Inferior parietal cortex (tissue), 1 donor: Measurements from ENCODE around the gene TMEM225B.
A peak's percentile ranks its signal among the peaks of the same experiment; 100 is the strongest.
"Not testable (repeated sequence)": the region's sequence is repeated elsewhere in the genome, so short reads cannot be mapped to it uniquely, and the experiment has no call there.

ENCODE experiments used
- DNase-seq: peaks from one replicate; pipeline ENCODE4 v3.0.0-alpha.2; 2016; ENCODE audit errors: extremely low spot score

TMEM225B gene, protein sequence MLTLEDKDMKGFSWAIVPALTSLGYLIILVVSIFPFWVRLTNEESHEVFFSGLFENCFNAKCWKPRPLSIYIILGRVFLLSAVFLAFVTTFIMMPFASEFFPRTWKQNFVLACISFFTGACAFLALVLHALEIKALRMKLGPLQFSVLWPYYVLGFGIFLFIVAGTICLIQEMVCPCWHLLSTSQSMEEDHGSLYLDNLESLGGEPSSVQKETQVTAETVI

DNA sequence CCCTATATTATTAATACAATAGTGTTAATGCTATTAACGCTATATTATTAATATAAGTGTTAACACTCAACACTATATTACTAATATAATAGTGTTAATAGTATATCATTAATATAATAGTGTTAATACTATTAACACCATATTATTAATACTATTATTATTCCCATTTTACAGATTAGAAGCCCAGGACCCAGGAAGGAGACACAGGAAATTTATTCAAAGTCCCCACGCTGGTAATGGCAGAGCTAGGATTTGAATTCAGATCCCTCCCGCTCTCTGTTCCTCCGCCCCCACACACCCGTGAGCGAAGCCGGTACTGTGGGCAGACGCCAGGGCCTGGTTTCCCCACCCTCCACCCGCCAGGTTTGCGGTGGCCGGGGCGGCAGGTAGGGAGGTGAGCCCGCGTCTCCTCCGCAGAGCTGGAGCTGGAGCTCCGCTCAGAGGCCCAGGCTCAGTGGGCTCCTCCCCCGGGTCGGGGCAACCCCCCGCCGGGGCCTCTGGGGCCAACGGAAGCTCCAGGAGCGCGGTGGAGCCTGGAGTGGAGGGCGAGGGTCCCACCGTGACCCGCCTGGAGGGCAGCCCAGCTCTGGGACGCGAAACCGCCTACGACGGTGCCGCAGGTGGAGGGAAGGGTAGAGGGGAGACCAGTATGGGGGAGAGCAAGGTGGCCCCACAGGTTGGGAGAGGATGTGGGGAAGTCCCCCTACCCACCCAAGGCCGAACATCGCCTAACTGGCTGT lies at the start of gene TMEM225B:
TSS of gene TMEM225B (plus strand) at position 506 of the 740 bp plus-strand sequence. CDS start 6,122 bp downstream, outside the sequence.
- DNase-seq = no peak

DNA sequence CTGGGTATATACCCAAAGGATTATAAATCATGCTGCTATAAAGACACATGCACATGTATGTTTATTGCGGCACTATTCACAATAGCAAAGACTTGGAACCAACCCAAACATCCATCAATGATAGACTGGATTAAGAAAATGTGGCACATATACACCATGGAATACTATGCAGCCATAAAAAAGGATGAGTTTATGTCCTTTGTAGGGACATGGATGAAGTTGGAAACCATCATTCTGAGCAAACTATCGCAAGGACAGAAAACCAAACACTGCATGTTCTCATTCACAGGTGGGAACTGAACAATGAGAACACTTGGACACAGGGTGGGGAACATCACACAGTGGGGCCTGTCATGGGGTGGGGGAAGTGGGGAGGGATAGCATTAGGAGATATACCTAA lies 48.5 kb upstream of the TMEM225B start:
- not testable (repeated sequence) for DNase-seq

DNA sequence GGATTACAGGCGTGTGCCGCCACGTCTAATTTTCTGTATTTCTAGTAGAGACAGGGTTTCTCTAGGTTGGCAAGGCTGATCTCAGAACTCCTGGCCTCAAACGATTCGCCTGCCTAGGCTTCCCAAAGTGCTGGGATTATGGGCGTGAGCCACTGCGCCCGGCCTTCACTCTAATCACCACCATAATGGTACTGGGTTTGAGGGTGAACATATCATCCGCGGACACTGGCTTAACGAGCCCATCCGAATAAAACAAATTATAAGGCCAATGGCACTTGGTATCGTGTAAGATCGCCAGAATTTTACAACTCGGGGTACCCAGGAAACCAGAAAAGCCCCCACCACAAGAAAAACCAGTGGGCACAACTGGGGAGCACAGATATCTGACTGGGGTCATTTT lies 46.7 kb upstream of the TMEM225B start:
- DNase-seq = no peak

DNA sequence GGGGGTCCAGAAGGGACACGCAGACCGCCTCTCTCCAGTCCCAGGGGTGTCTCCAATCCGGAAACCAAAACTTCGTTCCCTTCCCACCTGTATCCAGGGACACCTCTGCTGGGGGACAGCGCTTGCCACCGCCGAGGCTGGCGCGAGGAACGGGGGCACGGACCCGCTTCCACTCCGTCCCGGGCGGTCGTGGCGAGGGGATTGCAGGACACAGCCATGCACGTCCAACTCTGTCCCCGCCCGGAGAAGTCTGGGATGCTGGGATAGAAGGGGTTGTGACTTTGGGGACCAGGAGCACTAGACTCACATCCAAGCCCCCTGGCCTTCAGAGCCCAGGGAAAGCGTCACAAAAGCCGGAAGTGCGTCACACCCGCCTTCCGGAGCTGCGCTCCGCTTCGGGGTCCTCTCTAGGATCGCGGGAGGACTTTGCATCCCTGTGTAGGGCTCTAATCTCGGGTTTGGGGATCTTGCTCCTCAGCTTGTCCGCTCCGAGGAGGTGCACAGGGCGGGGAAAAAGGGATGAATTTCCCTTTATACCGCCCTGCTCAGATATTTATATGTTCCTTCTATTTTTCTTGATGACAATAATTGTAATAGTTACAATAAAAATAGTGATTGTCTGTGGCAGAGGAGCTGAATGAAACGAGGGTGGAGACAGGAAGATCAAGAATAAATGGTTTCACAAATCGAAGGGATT lies 46.2 kb upstream of the TMEM225B start, which contains the start of gene FAM200A:
TSS of gene FAM200A (minus strand) at position 348 of the 697 bp plus-strand sequence. CDS start 3,707 bp downstream, outside the sequence.
- DNase-seq = peak; percentile 97

DNA sequence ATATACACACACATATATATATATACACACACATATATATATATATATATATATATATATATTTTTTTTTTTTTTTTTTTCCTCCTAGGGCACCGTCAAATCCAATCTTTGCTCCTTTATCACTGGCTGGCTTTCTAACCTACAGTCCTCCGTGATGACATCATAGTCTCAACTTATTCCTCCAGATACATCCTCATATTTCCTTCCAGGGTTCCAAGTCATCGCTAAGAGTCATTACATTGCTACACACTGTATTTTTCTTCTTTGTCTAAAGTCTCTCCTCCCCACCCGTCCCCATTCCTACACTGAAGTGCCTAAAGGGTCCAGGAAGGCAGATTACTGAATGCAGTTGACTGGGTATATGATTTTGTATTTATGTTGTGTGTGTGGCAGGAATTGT lies 45.0 kb upstream of the TMEM225B start:
- no peak for DNase-seq

DNA sequence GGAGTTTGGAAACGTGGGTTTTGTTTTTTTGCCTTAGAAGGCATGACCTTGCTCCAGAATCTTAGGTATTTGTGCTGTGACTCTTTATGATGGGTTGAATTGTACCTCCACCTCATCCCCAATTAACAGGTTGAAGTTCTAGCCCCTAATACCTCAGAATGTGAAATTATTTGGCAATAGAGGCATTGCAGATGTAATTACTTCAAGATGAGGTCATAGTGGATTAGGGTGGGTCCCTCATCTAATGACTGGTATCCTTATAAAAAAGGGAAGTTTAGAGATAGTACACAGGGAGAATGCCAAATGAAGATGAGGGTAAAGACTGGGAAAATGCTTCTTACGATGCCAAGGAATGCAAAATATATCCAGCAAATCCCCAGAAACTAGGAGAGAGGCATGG lies 43.1 kb upstream of the TMEM225B start:
- no peak for DNase-seq

DNA sequence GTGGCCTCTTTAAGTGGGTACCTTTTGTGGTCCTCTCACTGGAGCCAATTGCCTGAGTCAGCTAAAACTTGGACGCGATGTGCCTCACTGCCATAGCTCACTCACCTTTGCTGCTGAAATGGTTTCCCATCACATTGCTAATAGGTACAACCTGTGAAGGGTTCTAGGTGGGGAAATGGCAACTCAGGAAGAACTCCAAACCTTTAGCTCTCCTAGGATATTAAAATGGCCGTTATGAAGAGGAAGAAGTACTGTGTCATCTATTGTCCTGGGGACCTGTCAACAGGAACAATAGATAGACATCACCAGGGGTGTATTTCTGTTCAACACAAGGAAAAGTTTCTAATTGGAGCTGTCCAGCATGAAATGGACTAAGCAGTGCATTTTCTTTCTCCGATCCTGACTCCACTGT lies 40.9 kb upstream of the TMEM225B start:
- no peak for DNase-seq

DNA sequence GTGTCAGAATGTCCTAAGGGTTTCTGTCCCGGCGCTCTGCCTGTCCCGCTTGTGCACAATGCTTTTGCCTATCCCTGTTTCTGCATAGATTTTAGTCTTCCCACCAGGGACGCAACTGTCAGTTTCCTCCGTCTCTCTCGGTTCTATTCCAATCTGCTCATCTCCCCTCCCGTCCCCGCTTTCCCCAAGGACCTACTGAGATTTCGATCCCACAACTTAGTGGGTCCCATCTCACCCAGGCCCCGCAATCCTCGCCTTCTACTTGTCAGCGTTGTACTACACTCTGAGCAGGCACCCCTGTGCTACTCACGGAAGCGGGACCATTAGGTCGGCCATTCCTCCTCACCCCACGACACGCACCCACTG lies 40.1 kb upstream of the TMEM225B start:
- DNase-seq = no peak

DNA sequence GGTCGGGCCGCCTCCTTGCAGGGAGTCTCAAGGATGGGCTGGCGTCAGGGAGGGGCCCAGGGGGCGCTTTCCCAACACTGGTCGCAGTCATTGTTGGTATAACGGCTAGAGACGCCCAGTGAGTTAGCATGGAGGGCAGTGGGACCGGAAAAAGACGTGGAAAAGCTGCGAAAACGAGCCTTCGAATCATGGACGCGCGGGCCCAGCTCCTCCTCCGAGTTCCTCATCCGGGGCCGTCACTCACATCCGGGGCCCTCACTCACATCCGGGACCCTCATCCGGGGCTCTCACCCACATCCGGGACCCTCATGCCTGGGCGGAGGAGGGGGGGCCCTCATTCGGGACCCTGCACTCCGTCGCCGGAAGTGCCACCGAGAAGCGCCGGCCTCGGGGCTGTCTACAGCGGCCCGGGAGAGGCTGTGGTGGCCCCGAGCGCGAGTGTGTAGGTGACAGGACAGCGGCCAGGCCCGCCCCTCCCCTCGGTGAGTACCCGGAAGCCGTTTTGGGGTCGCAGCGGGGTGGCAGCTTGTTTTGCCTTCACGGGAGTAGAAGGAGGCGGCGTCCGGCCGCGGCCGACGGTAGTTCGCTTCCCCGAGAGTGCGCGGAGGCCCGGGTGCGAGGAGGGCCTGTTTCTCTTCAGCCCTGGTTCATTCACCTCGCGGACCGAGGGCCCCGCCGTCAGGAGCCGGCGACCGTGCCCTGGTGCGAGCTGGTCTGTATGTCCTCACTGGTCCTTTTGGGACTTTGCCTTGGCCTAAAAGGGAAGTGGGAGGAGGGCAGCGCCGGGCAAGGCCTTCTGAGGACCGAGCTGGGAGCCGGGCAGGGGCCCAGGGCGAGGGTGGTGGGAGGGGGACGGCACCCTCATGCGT lies 39.5 kb upstream of the TMEM225B start, which contains the start of gene ZNF655:
TSS of gene ZNF655 (plus strand) at position 337 of the 869 bp plus-strand sequence. CDS start 1,918 bp downstream, outside the sequence.
- peak; percentile 87 for DNase-seq

DNA sequence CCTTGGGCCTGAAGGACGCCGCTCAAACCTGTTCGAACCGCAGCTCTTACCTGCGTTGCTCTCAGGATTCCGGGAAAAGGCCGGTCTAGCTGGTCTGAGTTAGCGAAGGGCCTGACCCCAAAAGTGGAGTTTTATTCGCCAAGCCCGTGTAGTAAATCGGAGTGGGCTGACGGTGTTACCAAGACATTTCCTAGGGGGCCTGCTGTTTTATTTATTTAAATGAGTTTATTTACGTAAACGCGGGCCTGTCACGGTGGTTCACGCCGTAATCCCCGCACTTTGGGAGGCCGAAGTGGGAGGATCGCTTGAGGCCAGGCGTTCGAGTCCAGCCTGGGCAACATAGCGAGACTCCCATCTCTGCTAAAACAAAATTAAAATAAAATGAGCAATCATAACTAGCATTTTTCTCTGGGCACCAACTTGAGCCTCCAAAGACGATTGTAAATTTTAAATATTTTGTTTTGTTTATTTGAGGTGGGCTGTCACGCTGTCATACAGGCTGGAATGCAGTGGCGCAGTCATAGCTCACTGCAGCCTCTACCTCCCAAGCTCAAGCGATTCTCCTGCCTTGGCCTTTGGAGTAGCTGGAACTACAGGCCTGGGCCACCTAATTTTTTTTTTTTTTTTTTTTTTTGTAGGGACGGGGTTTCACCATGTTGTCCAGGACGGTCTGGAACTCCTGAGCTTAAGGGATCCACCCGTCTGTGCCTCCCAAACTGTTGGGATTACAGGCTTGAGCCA lies 38.7 kb upstream of the TMEM225B start:
- DNase-seq = no peak

DNA sequence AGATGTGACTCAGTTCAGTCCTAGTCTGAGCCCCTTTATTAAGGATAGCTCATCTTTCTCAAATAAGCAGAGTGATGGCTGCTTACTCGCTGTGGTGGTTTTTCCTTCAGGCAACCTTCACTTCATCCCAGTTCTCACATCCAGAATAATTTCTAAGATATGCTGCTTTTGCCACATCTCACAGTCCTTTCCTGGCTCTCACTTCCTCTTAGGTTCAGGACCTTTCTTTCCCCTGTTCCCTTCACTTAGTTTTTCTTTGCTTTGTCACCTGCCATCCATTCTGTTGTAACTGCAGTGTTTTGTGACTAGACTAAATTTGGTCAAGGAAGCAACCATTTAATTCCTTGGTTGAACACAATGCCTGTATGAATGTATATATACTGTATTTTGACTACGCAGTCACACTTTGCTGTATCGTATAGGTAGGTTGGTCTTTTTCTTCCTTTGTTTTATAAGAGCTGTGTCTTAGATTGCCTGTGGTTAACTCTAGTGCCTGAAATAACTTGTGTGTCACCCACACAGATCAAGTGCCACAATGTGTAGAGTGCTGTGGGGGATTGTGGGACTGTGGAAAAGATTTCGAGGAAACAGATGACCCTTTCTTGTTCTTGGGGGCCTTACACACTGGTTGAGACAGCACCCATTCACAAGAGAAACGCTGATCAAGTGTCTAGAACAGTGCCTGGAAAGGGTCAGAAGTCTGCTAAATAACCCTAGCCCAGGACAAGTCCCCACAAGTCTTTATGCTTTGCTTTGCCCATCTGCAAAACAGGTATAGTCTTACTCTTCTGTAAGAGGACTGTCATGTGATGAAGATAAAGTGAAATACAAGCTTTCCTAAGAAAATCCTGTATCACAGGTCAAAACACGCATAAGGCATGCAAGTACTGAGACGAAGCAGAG lies 37.0 kb upstream of the TMEM225B start:
- DNase-seq = no peak

DNA sequence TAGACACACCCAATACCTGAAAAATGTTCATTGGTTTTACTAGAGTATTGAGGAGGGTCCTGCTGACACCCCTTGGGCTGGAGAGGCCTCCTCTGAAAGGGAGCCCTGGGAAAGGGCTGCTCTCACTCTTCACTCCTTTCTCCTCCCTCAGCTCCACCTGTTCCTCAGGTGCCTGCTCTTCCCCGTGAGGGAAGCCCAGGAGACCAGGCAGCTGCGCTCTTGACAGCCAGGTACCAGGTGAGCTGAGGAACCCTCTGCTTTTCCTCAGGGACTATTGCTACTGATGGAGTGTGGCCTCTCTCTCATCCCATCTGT lies 36.4 kb upstream of the TMEM225B start:
- DNase-seq = no peak

DNA sequence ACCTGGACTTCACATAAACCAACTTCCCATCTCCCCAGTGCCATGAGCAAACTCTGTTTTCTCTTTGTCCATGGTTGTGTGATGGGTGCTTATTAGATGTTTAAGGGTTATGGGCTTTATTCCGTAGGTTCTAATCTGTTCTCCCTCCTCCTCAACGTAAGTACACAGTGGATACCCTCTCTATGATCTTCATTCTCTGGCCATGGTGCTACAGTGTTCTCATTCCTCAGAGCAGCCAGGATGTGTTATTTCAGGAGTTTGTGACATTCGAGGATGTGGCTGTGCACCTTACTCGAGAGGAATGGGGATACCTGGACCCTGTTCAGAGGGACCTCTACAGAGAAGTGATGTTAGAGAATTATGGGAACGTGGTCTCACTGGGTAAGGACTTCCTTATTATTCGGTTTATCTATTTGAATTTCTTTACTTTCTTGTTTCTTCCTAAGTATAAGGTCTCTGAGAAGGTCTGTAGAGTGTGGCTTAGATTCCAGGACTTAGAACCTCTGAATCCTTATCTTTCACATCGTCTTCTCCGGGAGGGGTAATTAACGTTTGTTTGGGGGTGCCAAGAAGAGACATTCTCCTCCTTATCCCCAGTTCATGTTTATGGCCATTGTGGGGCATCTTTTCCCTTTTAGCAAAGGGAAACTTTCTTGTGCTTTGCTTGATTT lies 35.8 kb upstream of the TMEM225B start:
- DNase-seq = no peak

DNA sequence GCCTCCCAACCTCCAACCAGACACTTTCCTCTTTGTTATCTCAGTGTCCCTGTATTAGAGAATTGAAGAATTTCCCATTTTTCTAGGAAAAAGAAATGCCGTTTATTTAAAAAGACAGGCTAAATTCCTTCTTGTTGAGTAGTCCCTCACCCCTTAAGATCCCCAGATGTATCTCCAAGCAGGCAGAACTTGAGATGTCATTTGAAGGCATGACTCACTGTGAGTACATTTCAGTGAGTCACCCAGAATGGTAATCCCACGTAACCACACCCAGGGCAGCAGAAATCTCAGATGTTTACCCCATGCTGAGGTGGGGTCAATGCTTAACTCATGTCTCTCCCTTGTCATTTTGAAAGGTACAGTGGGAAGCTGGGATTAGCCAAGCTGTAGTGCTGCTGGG lies 35.2 kb upstream of the TMEM225B start:
- DNase-seq = peak; percentile 41

DNA sequence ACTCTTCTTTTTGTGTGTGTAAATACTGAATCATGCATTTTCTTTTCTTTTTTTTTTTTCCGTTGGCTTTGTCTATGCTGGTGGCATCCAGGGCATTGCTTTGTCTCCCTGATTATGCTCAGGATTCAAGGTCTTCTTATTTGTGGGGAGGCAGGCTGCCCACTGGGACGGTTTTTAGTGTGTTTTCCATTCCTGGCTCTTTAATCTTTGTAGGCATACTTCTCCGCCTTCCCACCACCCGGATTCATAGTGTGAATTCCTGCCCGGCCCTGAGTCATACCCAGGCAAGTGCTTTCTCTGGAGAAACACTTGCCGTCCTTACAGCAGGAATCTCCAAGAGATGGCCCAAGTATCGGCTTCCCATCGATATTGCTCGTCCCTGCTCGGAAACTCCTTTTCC lies 34.4 kb upstream of the TMEM225B start:
- DNase-seq = no peak

DNA sequence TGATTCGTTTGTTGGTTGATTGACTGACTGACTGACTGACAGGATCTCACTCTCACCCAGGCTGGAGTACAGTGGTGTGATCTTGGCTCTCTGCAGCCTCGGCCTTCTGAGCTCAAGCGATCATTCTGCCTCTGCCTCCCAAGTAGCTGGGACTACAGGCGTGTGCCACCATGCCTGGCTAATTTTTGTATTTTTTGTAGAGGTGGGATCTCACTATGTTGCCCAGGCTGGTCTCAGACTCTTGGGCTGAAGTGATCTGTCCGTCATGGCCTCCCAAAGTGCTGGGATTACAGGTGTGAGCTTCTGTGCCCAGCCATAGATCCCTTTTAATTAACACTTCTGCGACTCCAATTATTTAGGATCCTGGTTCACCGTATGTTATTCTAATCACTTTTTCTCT lies 29.3 kb upstream of the TMEM225B start:
- not testable (repeated sequence) for DNase-seq

DNA sequence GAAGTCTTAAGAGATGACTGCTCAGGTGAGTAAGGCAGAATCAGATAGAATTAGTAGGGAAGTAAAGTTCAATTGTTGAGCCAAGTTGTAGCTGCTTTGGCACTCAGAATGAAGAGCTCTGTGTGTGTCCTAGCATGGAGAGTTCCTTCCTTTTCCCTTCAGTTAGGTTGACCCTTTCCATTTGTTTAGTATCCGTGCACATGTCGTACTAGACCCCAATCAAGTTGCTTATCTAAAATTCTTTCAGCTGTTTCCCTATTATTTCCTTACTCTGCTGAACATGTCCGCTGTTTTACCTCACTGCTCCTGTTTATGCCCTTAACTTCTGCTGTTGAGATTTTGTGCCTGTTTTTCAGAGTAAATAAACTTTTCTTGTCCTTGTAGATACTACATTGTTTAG lies 26.3 kb upstream of the TMEM225B start:
- no peak for DNase-seq

DNA sequence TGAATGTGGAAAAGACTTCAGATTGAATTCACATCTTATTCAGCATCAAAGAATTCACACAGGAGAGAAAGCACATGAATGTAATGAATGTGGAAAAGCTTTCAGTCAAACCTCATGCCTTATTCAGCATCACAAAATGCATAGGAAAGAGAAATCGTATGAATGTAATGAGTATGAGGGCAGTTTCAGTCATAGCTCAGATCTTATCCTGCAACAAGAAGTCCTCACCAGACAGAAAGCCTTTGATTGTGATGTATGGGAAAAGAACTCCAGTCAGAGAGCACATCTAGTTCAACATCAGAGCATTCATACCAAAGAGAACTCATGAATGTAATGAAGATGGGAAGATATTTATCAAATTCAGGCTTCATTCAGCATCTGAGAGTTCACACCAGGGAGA lies 24.8 kb upstream of the TMEM225B start:
- no peak for DNase-seq

DNA sequence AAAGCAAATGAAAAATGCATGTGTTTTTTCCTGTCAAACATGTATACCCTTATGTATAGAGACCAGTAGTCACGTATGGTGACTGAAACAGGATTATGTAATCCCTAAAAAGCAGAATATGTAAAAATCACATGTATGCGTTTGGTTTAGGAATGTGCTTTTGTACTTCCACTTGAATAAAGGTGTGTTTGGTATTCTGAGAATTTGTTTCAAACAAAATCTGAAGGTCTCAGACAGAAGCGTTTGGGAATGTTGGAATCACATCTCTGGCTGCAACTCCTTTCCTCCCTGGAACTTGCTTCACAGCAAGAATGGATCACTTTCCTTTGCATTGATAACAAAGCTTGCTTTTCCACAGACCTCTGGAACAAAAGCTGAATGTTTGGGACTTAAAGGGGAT lies 21.8 kb upstream of the TMEM225B start:
- no peak for DNase-seq
